SK-MEL-5 (cell line): ENCODE results near the gene PRLR. TPM values are rescaled to one million over a fixed set of nuclear protein-coding genes. Genes with fewer than 3 reads are reported as not detected.

Experiments
- DNase-seq: peaks from one replicate; pipeline ENCODE4 v3.0.0-alpha.2; 2016; ENCODE audit warnings: low read depth, low spot score
- in situ Hi-C: cut with HindIII; loops from 2 replicates; pipeline ENCODE4 v1.10.0; 2016; ENCODE audit warnings: low sequenced_read_pairs, high pct_unique_total_duplicates, low pct_unique_long_range_greater_than_20kb
- total RNA-seq: library from RNA; depleted of rRNA; stranded (reverse); fragments of >200 nt; shearing (Covaris generic); gene quantifications from 2 replicates; pipeline ENCODE4 v1.2.3, GENCODE V29; 2014

PRLR gene
- total RNA-seq, 1 experiment from 2014 or later = 21.4 TPM

DNA sequence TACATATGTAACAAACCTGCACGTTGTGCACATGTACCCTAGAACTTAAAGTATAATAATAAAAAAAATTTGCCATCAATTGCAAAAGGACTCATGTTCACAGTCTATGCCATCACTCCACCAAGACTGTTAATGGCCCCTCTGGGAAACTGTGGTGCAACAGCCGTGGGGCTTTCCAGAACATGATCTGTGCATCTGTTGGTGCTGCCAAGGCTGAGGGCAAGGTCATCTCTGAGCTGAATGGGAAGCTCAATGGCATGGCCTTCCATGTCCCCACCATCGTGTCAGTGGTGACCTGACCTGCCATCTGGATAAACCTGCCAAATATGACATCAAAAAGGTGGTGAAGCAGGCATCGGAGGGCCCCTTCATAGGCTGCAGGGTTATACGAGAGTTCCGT lies 149.2 kb downstream of the PRLR start:
- DNase-seq = no peak
- in situ Hi-C loops = no loop called here

GRCh38 chr5:35073160-35073559 lies 157.1 kb downstream of the PRLR start:
- no peak for DNase-seq
- in situ Hi-C loops = no loop called here

GRCh38 chr5:35069188-35069587 lies 161.1 kb downstream of the PRLR start:
- DNase-seq = no peak
- in situ Hi-C loops = no loop called here

DNA sequence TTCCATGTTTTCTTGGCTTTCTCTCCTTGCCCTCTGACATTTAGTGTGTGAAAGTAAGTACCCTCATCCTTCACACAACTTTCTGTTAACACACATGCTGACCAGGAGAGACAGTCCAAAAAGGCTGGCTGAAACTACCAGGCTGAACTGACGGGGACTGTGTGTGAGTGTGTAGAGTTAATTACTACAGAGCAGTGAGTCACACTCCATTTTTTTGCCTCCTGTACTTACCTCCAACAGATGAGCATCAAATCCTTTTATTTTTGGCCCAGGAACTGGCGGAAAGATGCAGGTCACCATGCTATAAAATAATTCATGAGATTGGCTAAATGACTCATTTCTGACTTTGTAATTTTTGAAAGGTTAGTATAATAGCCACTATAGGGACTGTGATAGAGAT lies 162.3 kb downstream of the PRLR start:
- in situ Hi-C loops = no loop called here
- no peak for DNase-seq

DNA sequence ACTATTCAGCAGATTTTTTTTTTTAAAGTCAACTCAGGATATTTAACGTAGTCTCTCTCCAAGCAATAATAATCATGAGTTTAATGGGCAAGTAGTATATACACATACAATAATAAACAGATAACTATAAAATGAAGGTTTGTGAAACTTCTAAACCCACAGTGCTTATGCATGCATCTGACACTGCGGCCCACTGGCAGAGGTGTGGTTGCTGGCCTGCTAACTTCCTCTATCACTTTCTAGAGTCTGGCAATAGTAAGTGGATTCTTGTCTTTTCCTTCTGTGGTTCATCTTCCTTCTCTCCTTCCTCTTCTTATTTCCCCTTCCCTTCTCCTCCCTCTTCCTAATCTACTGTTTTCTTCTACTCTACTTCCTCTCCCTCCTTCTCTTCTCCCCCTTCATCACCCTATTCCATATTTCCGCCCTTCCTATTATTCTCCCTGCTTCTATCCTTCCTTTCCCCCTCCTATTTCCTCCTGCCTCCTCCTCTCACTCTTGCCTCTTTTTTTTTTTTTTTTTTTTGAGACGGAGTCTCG lies 164.0 kb downstream of the PRLR start:
- in situ Hi-C loops = no loop called here
- DNase-seq = no peak

DNA sequence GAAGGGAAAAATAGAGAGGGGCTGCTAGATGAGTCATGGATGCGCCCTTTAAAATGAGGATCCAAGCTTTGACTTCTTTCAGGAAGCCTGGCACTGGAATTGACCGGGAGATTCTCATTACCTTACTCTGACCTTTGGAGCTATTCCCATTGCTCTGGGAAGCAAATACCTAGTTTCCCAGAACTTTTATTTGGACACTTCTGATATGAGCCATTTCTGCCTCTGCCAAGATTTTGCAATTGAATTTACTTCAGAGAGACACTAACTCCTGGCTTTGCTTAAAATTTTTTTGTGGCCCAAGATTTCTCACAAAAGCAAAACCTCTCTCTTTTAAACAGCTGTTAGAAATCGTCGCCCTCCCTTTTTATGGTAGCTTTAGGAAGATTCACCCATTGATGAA lies 166.9 kb downstream of the PRLR start:
- no peak for DNase-seq
- in situ Hi-C loops = no loop called here

DNA sequence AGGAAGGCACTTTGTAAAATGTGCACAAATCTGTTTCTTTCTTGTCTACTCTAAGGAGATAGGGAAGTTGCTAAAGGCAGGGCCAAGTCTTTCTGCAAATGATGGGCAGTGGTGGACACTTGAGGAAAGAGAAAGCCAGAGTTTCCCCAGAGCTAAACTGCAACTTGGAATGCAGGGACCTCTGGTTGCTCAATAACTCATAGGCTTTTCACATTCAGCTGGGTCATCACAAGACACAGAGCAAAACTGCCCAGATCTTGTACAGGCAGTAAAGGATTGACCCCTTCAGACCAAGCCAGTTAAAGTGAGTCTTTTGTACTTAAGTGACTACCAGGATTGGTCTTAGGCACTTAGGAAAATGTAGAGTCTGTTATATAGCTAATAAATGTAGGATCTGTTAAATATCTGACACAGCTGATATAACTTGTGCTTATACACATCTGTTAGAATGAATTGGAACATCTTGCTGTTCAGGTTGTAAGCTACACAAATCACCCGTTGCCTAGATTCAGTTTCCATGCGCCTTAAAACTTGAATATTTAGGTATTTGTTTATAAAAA lies 169.0 kb downstream of the PRLR start:
- in situ Hi-C loops = no loop called here
- DNase-seq = no peak

DNA sequence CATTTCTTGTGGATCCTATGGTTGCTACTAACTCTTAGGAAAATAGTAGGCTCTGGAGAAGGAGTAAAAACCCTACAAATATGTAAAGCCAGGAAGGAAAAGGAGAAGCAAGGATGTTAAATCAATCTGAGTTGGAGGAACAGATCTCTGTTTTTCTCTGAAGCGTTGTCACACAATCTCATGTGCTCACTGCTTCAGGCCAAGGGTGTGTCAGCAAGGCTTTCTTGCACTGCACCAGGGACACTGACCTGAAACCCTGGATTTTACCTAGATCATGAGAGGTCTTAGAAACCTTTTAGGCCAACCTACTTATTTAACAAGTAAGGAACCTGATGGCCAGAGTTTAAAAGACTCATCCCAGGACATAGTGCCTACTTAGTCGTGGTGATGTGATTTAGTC lies 170.1 kb downstream of the PRLR start:
- DNase-seq = no peak
- in situ Hi-C loops = no loop called here

GRCh38 chr5:35059251-35059650 lies 171.0 kb downstream of the PRLR start:
- no peak for DNase-seq
- in situ Hi-C loops = no loop called here

DNA sequence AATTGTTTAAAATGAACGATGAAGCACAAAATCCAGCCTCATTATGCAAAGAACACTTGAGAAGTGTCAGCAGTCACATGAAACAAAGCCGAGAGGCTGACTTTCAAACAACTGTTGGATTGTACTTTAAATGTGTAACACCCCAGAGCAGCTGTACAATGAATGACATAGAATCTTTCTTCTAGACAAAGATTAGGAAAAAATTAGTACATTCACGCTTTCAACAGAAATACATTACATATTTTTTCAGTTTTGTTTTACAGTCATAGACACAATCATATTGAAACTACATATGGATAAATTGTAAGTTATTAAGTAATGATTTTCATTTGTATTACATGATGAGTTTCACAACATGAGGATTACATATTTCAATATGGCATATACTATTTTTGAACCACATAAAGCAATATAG lies 171.9 kb downstream of the PRLR start:
- in situ Hi-C loops = no loop called here

GRCh38 chr5:35056686-35057085 lies 173.6 kb downstream of the PRLR start:
- in situ Hi-C loops = no loop called here
- DNase-seq = no peak

More for the DNA sequence above, 171.9 kb downstream of the PRLR start:
- DNase-seq = peak; percentile 58

DNA sequence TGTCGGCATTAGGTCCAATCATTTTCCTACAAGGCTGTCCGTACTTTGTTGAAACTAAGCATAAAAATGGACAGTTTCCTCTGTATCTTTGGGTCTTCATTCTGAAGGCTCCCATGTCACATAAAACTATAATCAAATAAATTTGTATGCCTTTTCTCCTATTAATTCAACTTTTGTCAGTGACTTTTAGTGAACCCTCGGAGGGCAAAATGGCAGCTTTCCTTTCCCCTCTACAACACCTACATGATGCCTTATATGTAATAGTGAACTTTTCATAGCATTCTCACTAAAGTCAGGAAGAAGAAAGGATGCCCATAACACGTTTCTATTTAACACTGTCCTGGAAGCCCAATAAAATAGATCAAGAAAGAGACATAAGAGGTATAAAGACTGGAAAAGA lies 177.4 kb downstream of the PRLR start:
- DNase-seq = no peak
- in situ Hi-C loops = no loop called here

GRCh38 chr5:35050541-35051126 lies 179.7 kb downstream of the PRLR start:
- in situ Hi-C loops = no loop called here
- no peak for DNase-seq

DNA sequence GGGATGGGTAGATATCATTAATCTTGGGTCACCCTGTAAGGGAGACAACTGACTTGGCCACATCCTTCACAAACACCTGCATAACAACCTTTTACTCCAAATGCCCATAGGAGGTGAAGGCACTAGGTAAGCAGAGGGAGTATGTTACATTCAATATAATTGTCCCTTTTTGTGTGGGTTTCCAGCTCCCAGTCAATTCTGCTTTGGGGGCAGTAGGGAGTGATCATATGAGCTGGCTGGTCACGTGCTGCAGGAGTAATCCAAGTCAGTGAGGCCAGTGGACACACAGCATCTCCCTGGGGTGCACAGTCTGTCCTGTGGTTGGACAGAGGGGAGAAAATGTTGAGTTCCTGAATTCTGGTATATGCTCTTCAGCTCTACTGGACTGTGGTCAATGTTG lies 181.4 kb downstream of the PRLR start:
- in situ Hi-C loops = no loop called here
- DNase-seq = no peak

DNA sequence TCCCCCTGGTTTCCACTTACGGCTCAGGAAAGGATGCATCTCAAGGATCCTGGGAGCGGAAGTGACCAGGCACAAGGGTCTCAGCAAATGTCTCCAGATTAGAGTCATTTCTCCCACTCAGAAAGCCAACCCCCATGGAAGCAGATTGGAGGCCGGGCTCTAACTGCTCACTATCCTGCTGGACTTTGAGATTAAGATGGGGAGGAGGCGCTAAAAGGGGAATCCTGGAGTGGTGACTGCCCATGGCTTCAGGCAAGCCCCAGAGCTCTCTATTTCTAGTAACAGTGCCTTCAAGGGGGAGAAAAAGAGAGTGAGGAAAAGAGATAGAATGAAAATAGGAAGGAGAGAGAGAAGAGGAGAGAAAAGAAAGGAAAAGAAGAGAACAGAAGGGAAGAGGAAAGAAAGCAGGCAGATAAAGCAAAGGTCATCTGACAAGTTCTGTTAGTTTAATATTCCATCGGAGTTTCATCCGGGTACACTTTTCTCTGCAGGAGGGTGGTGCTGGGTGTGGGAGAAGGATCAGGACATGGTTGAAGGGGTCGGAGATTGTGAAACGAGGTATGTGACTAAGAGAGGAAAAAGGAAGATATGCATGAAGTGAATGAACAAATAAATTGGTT lies 182.4 kb downstream of the PRLR start, which contains the start of gene AGXT2:
Gene AGXT2, minus strand, starts transcription at position 165 of the 620 bp plus-strand sequence. Its CDS starts 57 bp downstream, at position 108.
- DNase-seq = no peak
- in situ Hi-C loops = no loop called here

GRCh38 chr5:35046774-35047173 lies 183.5 kb downstream of the PRLR start:
- in situ Hi-C loops = no loop called here

GRCh38 chr5:35045280-35045679 lies 185.0 kb downstream of the PRLR start:
- in situ Hi-C loops = no loop called here
- no peak for DNase-seq

More at GRCh38 chr5:35046774-35047173, 183.5 kb downstream of the PRLR start:
- no peak for DNase-seq

DNA sequence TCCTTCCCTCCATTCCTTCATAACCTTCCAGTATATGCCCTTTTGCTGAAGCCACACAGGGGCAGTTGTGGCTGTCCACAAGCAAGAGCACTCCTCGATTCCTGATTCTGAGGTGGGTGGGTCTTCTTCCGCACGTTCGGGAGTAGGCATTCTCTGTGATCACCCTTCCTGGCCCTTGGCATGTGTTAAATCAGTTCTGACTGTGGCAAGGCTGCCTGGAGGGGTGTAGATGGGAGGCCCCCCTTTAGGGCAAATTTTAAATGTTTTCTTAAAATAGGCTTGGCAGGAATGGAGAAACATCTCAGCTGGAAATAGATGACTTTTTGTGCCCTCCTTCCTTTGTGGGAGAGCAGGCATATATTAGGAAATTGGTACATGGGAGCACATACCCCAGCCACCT lies 185.6 kb downstream of the PRLR start:
- DNase-seq = no peak
- in situ Hi-C loops = no loop called here

DNA sequence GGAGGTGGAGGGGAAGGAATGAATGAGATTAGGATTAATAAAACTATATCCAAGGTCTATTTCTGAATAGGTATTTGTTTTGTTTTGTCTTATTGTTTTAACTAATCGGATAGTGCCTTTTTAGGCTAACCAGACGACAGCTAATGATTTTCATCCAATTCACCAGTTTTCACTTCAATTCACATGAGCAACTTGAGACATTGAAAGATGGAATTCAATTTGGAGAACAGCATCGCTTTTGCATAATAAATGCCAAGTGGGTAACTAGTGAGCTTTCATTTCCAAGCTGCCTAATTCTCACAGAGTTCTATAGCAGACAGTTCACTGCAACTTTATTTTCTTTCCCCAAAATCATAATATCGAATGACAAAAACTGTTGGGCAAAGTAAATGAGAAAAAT lies 187.5 kb downstream of the PRLR start:
- in situ Hi-C loops = no loop called here
- DNase-seq = no peak
